ENCODE measurements around the gene THBD.

The THBD gene

DNA sequence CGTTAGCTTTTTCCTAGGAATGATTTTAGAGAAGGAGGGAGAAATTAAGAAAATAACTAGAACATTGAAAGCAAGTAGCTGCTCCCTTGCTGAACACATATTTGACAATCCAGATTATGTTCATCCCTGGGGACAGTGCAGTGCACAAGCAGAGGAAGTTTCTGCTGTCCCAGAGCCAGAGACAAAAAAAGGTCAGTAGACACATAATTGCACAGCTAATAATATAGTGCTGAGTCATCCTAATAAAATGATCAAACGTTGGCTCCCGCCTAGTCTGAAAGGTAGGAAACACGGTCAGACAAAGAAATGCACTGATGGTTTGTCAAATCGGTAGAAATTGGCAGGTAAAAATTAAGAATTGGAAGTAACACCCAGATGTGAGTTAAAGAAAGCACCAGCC lies 36.0 kb downstream of the THBD start:
- TF ChIP-seq FOXA1 (IDR thresholded peaks at IDR 0.05) (no peak), CTBP1 (IDR thresholded peaks at IDR 0.05; ENCODE audit: borderline replicate concordance) (no peak), BHLHE40 (IDR thresholded peaks at IDR 0.05; ENCODE audit: borderline replicate concordance) (no peak), LEF1 (IDR thresholded peaks at IDR 0.05; ENCODE audit: borderline replicate concordance) (no peak), ARNT (IDR thresholded peaks at IDR 0.05) (no peak), ZNF384 (IDR thresholded peaks at IDR 0.05) (no peak), NFRKB (IDR thresholded peaks at IDR 0.05) (no peak), FOXM1 (IDR thresholded peaks at IDR 0.05; ENCODE audit: borderline replicate concordance) (no peak), ELF4 (IDR thresholded peaks at IDR 0.05) (no peak), L3MBTL2 (conservative IDR thresholded peaks at IDR 0.05) (no peak), TARDBP (IDR thresholded peaks at IDR 0.05) (no peak), HDGF (IDR thresholded peaks at IDR 0.05; ENCODE audit: borderline replicate concordance) (no peak), FOXK2 (IDR thresholded peaks at IDR 0.05) (no peak), SUZ12 (IDR thresholded peaks at IDR 0.05) (no peak), SP1 (IDR thresholded peaks at IDR 0.05) (no peak)
- TF ChIP-seq, protein P1, sequence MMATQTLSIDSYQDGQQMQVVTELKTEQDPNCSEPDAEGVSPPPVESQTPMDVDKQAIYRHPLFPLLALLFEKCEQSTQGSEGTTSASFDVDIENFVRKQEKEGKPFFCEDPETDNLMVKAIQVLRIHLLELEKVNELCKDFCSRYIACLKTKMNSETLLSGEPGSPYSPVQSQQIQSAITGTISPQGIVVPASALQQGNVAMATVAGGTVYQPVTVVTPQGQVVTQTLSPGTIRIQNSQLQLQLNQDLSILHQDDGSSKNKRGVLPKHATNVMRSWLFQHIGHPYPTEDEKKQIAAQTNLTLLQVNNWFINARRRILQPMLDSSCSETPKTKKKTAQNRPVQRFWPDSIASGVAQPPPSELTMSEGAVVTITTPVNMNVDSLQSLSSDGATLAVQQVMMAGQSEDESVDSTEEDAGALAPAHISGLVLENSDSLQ (IDR thresholded peaks at IDR 0.05) = no peak
- DNase-seq (ENCODE audit: extremely low spot score) = no peak
- POLR2A ChIA-PET = no interaction called here
- CTCF ChIA-PET = no interaction called here

DNA sequence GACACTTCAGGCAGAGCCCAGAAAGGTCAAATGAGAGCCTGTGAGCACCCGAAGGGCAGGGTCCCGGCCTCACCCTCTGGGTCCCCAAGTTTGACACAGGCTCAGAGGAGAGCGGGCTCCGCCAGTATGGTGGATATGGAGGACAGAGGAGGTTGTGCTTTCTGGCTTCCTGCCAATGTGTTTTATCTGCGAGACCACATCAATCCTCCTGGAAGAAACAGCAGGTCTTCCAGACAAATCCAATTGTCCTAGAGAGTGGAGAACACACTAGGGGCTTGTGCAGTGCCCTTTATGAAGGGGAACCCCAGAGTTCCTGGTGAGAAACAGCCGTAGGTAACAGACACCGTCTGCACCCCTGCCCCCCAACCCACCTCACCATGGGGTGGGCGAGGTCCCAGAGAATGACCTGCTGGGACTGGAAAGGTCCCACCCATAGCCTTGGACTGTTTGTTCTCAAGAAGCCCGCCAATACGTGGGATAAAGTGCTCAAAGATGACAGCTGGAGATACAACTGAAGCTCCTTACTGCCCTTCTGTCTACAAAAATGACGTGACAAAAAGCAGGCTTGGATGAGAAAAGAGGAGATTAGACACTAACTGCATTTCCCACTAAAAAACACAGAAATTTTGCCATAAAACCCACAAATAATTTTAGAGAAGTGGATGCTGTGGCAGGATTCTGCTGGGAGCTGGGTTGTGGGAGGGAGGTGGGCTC lies 38.3 kb downstream of the THBD start:
- ChIA-PET POLR2A (no interaction called here), CTCF (no interaction called here)
- no peak for TF ChIP-seq NFRKB (IDR thresholded peaks at IDR 0.05)
- no peak for TF ChIP-seq ARNT (IDR thresholded peaks at IDR 0.05)
- TF ChIP-seq HDGF (IDR thresholded peaks at IDR 0.05; ENCODE audit: borderline replicate concordance) = no peak
- no peak for TF ChIP-seq FOXA1 (IDR thresholded peaks at IDR 0.05)
- TF ChIP-seq SUZ12 (IDR thresholded peaks at IDR 0.05) = no peak
- TF ChIP-seq, protein P1 (IDR thresholded peaks at IDR 0.05) = no peak
- no peak for TF ChIP-seq CTBP1 (IDR thresholded peaks at IDR 0.05; ENCODE audit: borderline replicate concordance)
- no peak for TF ChIP-seq LEF1 (IDR thresholded peaks at IDR 0.05; ENCODE audit: borderline replicate concordance)
- no peak for TF ChIP-seq L3MBTL2 (conservative IDR thresholded peaks at IDR 0.05)
- no peak for TF ChIP-seq ZNF384 (IDR thresholded peaks at IDR 0.05)
- TF ChIP-seq BHLHE40 (IDR thresholded peaks at IDR 0.05; ENCODE audit: borderline replicate concordance) = no peak
- no peak for TF ChIP-seq ELF4 (IDR thresholded peaks at IDR 0.05)
- no peak for TF ChIP-seq TARDBP (IDR thresholded peaks at IDR 0.05)
- no peak for TF ChIP-seq FOXM1 (IDR thresholded peaks at IDR 0.05; ENCODE audit: borderline replicate concordance)
- no peak for TF ChIP-seq SP1 (IDR thresholded peaks at IDR 0.05)
- no peak for TF ChIP-seq FOXK2 (IDR thresholded peaks at IDR 0.05)
- no peak for DNase-seq (ENCODE audit: extremely low spot score)

DNA sequence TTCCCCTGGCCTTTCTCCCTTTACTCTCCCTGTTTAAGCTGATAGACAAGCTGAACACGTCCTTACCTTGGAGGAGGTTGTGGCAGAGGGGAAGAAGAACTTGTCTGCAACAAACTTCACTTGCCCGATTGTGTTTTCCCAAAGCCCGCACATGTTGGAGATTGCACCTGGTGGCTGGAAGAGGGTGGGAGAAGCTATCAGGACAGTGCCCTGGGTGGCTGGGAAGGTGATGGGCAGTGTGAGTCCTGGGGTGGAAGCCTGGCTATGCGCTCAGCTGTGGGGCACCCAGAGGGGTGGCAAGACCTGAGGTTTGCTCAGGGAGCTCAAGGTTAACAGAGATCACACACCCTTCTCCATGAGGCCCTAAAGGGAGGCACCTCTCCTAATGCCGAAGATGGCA lies 39.4 kb downstream of the THBD start:
- no peak for DNase-seq (ENCODE audit: extremely low spot score)
- ChIA-PET POLR2A (no interaction called here), CTCF (no interaction called here)

GRCh38 chr20:23009636-23010035 lies 39.8 kb downstream of the THBD start:
- CTCF ChIA-PET = no interaction called here
- TF ChIP-seq, protein P1 (IDR thresholded peaks at IDR 0.05) = no peak
- no peak for TF ChIP-seq FOXM1 (IDR thresholded peaks at IDR 0.05; ENCODE audit: borderline replicate concordance)
- no peak for TF ChIP-seq FOXK2 (IDR thresholded peaks at IDR 0.05)
- TF ChIP-seq L3MBTL2 (conservative IDR thresholded peaks at IDR 0.05) = no peak
- TF ChIP-seq ZNF384 (IDR thresholded peaks at IDR 0.05) = no peak
- TF ChIP-seq TARDBP (IDR thresholded peaks at IDR 0.05) = no peak
- no peak for TF ChIP-seq LEF1 (IDR thresholded peaks at IDR 0.05; ENCODE audit: borderline replicate concordance)
- TF ChIP-seq NFRKB (IDR thresholded peaks at IDR 0.05) = no peak
- TF ChIP-seq HDGF (IDR thresholded peaks at IDR 0.05; ENCODE audit: borderline replicate concordance) = no peak
- TF ChIP-seq ELF4 (IDR thresholded peaks at IDR 0.05) = no peak
- TF ChIP-seq BHLHE40 (IDR thresholded peaks at IDR 0.05; ENCODE audit: borderline replicate concordance) = no peak
- no peak for DNase-seq (ENCODE audit: extremely low spot score)
- POLR2A ChIA-PET = no interaction called here

More for the DNA sequence above, 39.4 kb downstream of the THBD start:
- TF ChIP-seq BHLHE40 (IDR thresholded peaks at IDR 0.05; ENCODE audit: borderline replicate concordance) (no peak), ZNF384 (IDR thresholded peaks at IDR 0.05) (no peak), LEF1 (IDR thresholded peaks at IDR 0.05; ENCODE audit: borderline replicate concordance) (no peak), TARDBP (IDR thresholded peaks at IDR 0.05) (no peak), ARNT (IDR thresholded peaks at IDR 0.05) (no peak), ELF4 (IDR thresholded peaks at IDR 0.05) (no peak), FOXM1 (IDR thresholded peaks at IDR 0.05; ENCODE audit: borderline replicate concordance) (no peak), CTBP1 (IDR thresholded peaks at IDR 0.05; ENCODE audit: borderline replicate concordance) (no peak), SUZ12 (IDR thresholded peaks at IDR 0.05) (no peak), SP1 (IDR thresholded peaks at IDR 0.05) (no peak), NFRKB (IDR thresholded peaks at IDR 0.05) (no peak)
- TF ChIP-seq, protein P1 (IDR thresholded peaks at IDR 0.05) = no peak

- ChIA-PET POLR2A (no interaction called here), CTCF (no interaction called here)
- TF ChIP-seq FOXA1 (IDR thresholded peaks at IDR 0.05) = no peak
- TF ChIP-seq, protein P1 (IDR thresholded peaks at IDR 0.05) = no peak
- no peak for TF ChIP-seq TARDBP (IDR thresholded peaks at IDR 0.05)
- no peak for TF ChIP-seq FOXK2 (IDR thresholded peaks at IDR 0.05)
- no peak for TF ChIP-seq ZNF384 (IDR thresholded peaks at IDR 0.05)
- TF ChIP-seq SP1 (IDR thresholded peaks at IDR 0.05) = no peak
- TF ChIP-seq HDGF (IDR thresholded peaks at IDR 0.05; ENCODE audit: borderline replicate concordance) = no peak
- no peak for TF ChIP-seq LEF1 (IDR thresholded peaks at IDR 0.05; ENCODE audit: borderline replicate concordance)
- no peak for TF ChIP-seq SUZ12 (IDR thresholded peaks at IDR 0.05)
- no peak for TF ChIP-seq BHLHE40 (IDR thresholded peaks at IDR 0.05; ENCODE audit: borderline replicate concordance)
- no peak for TF ChIP-seq ELF4 (IDR thresholded peaks at IDR 0.05)
- no peak for DNase-seq (ENCODE audit: extremely low spot score)
Measured at GRCh38 chr20:23008667-23009066, 40.8 kb downstream of the THBD start.
